HG03571 (cell line): ENCODE data around the gene PLEKHH1.
"Not testable (repeated sequence)": the region's sequence is repeated elsewhere in the genome, so short reads cannot be mapped to it uniquely, and the experiment has no call there.

Experiments
- ATAC-seq: cut with Tn5 transposase; IDR thresholded peaks from one replicate; pipeline ENCODE4 v1.9.1; 2021; ENCODE audit not compliant: unreplicated experiment

PLEKHH1 gene

GRCh38 chr14:67620217-67620785, 87.2 kb downstream of the PLEKHH1 start:
- ATAC-seq = no peak

GRCh38 chr14:67622675-67623074, 89.6 kb downstream of the PLEKHH1 start:
- ATAC-seq = no peak

GRCh38 chr14:67623114-67623513, 90.0 kb downstream of the PLEKHH1 start:
- no peak for ATAC-seq

- ATAC-seq = not testable (repeated sequence)
Observed at GRCh38 chr14:67626131-67626530, 93.0 kb downstream of the PLEKHH1 start.

GRCh38 chr14:67627519-67627918, 94.4 kb downstream of the PLEKHH1 start:
- ATAC-seq = no peak

GRCh38 chr14:67630186-67630585, 97.1 kb downstream of the PLEKHH1 start:
- no peak for ATAC-seq

- no peak for ATAC-seq
Observed at GRCh38 chr14:67630938-67631337, 97.8 kb downstream of the PLEKHH1 start.

- ATAC-seq = no peak
Observed at GRCh38 chr14:67633451-67634147, 100.5 kb downstream of the PLEKHH1 start.

GRCh38 chr14:67636361-67636919, 103.3 kb downstream of the PLEKHH1 start:
- no peak for ATAC-seq

GRCh38 chr14:67638642-67639041, 105.6 kb downstream of the PLEKHH1 start:
- no peak for ATAC-seq
